Activated CD4-positive, alpha-beta T cell treated with anti-CD3 and anti-CD28 coated beads, Interleukin-2, amount 10 ng/mL, durations not matched to agents 24 days and 14 days (primary cell): ENCODE measurements around the gene STAB2. TPM values are rescaled to one million over a fixed set of nuclear protein-coding genes. Genes with fewer than 3 reads are reported as not detected.

Experiments
- DNase-seq: peaks from one replicate; pipeline ENCODE4 v3.0.0; 2022
- H3K27ac Mint-ChIP-seq: one replicate; pipeline ENCODE4 v1.8.0; 2022; ENCODE audit warnings: mild to moderate bottlenecking, mixed read lengths
- H3K27me3 Mint-ChIP-seq: one replicate; pipeline ENCODE4 v1.8.0; 2022; ENCODE audit warnings: mixed read lengths
- H3K36me3 Mint-ChIP-seq: one replicate; pipeline ENCODE4 v1.8.0; 2022; ENCODE audit warnings: low read depth, mild to moderate bottlenecking, mixed read lengths
- H3K4me1 Mint-ChIP-seq: one replicate; pipeline ENCODE4 v1.8.0; 2021; ENCODE audit warnings: mixed read lengths
- H3K4me3 Mint-ChIP-seq: one replicate; pipeline ENCODE4 v1.8.0; 2022; ENCODE audit warnings: mild to moderate bottlenecking, moderate library complexity, mixed read lengths
- H3K9me3 Mint-ChIP-seq: one replicate; pipeline ENCODE4 v1.8.0; 2021; ENCODE audit warnings: mixed read lengths
- intact Hi-C: fragments of 100-400 bp; cut with micrococcal nuclease; formaldehyde crosslinking; loops from one replicate; pipeline ENCODE4 v1.15.1; 2023
- total RNA-seq: library from RNA; stranded (reverse); gene quantifications from 2 replicates; pipeline ENCODE4 v1.2.3, GENCODE V29; 2022

STAB2 gene
- total RNA-seq, 1 donor from 2014 or later = not detected

GRCh38 chr12:103737881-103738280, 150.8 kb downstream of the STAB2 start:
- H3K4me3 Mint-ChIP-seq = no peak overlapping the region
- H3K9me3 Mint-ChIP-seq = no peaks in the 10 kb centered on the region
- no peak for DNase-seq
- H3K27me3 Mint-ChIP-seq = peaks cover 1% of the 10 kb centered on the region
- H3K27ac Mint-ChIP-seq = no peak overlapping the region
- intact Hi-C loops = no loop called here
- no peaks in the 10 kb centered on the region for H3K4me1 Mint-ChIP-seq
- H3K36me3 Mint-ChIP-seq = no peaks in the 10 kb centered on the region

DNA sequence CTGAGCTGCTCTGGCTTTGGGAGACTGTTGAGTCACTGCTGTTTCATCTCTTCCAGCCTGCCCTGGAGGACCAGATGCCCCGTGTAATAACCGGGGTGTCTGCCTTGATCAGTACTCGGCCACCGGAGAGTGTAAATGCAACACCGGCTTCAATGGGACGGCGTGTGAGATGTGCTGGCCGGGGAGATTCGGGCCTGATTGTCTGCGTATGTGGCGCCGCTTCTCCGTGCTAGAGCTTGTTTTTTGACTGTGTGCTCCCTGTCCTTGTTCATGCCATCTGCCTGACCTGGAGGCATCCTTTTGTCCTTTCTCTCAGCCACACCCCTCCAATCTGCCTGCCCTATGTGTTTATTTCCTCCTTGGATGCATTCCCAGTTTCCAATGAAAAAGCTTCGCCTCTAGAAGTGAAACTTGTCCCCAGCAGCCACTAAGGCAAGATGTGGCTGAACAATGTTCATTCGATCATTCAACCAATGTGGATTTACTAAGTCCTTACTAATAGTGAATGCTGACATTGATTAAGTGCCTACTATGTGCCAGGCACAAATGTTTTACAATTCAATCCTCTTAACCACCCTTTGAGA, 155.4 kb downstream of the STAB2 start:
- intact Hi-C loops = no loop called here
- Mint-ChIP-seq H3K27ac (no peak overlapping the region), H3K36me3 (no peaks in the 10 kb centered on the region), H3K4me3 (no peak overlapping the region), H3K4me1 (no peaks in the 10 kb centered on the region), H3K9me3 (no peaks in the 10 kb centered on the region), H3K27me3 (no peaks in the 10 kb centered on the region)
- DNase-seq = no peak

- Mint-ChIP-seq H3K36me3 (no peaks in the 10 kb centered on the region), H3K4me3 (no peak overlapping the region), H3K9me3 (no peaks in the 10 kb centered on the region), H3K27ac (no peak overlapping the region), H3K27me3 (no peaks in the 10 kb centered on the region), H3K4me1 (no peaks in the 10 kb centered on the region)
- DNase-seq = no peak
- intact Hi-C loops = no loop called here
These were observed 156.7 kb downstream of the STAB2 start for GRCh38 chr12:103743788-103744187.

DNA sequence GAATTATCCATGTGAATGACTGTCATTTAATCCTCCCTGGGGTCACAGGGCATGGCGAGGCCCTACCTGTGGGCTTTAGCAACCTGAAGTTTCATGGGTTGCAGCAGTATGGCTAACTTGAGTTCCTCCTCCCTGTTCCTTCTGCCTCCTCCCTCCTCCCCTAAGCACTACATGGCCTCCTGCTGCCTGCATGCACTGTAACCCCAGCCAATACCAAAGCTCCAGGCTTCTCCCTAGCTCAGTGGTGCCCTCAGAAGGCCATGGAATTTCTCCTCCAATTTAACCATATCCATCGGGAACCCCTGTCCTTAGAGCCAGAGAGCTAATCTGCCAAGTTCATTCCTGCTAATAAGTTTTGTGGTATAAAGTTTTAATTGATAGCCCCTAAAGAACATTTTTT, 158.9 kb downstream of the STAB2 start:
- H3K27ac Mint-ChIP-seq = no peak overlapping the region
- peaks cover 3% of the 10 kb centered on the region for H3K27me3 Mint-ChIP-seq
- intact Hi-C loops = no loop called here

DNA sequence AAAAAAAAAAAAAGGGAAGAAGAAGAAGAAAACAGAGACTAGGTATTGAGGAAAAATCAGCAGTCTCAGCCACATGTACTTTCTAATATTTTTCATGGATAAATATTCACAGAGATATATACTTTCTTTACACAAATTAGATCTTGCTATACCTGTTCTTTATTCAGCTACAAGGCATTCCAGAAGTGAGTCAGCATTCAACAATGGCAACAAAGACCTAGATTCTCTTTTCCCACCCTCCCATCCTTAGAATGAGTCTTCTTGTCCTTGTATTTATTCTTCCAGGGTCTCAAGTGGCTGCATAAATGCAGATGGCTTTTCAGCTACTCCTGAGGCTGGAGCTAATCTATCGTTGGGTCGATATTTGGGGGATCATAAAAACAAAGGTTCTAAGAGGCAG, 160.9 kb downstream of the STAB2 start:
- Mint-ChIP-seq H3K4me3 (no peak overlapping the region), H3K36me3 (no peaks in the 10 kb centered on the region), H3K4me1 (no peaks in the 10 kb centered on the region), H3K27ac (no peak overlapping the region), H3K27me3 (peaks cover 9% of the 10 kb centered on the region), H3K9me3 (no peaks in the 10 kb centered on the region)
- DNase-seq = no peak
- intact Hi-C loops = no loop called here

More for the DNA sequence above, 158.9 kb downstream of the STAB2 start:
- Mint-ChIP-seq H3K9me3 (no peaks in the 10 kb centered on the region), H3K4me1 (no peaks in the 10 kb centered on the region), H3K4me3 (no peak overlapping the region), H3K36me3 (no peaks in the 10 kb centered on the region)
- no peak for DNase-seq

- intact Hi-C loops = no loop called here
- no peak overlapping the region for H3K27ac Mint-ChIP-seq
- H3K4me1 Mint-ChIP-seq = no peaks in the 10 kb centered on the region
- no peaks in the 10 kb centered on the region for H3K36me3 Mint-ChIP-seq
- no peaks in the 10 kb centered on the region for H3K9me3 Mint-ChIP-seq
- H3K27me3 Mint-ChIP-seq = peaks cover 9% of the 10 kb centered on the region
- DNase-seq = no peak
- H3K4me3 Mint-ChIP-seq = no peak overlapping the region
These were observed 161.8 kb downstream of the STAB2 start for GRCh38 chr12:103748875-103749274.

- no peak for DNase-seq
- no peaks in the 10 kb centered on the region for H3K36me3 Mint-ChIP-seq
- H3K4me3 Mint-ChIP-seq = no peak overlapping the region
- H3K4me1 Mint-ChIP-seq = no peaks in the 10 kb centered on the region
- peaks cover 9% of the 10 kb centered on the region for H3K27me3 Mint-ChIP-seq
- H3K9me3 Mint-ChIP-seq = no peaks in the 10 kb centered on the region
- H3K27ac Mint-ChIP-seq = no peak overlapping the region
- intact Hi-C loops = no loop called here
These were observed 164.1 kb downstream of the STAB2 start for GRCh38 chr12:103751171-103751570.

GRCh38 chr12:103751600-103751999, 164.5 kb downstream of the STAB2 start:
- no peak overlapping the region for H3K4me3 Mint-ChIP-seq
- H3K36me3 Mint-ChIP-seq = no peaks in the 10 kb centered on the region
- intact Hi-C loops = no loop called here
- H3K27ac Mint-ChIP-seq = no peak overlapping the region
- no peak for DNase-seq
- peaks cover 9% of the 10 kb centered on the region for H3K27me3 Mint-ChIP-seq
- H3K4me1 Mint-ChIP-seq = no peaks in the 10 kb centered on the region
- H3K9me3 Mint-ChIP-seq = no peaks in the 10 kb centered on the region

GRCh38 chr12:103755425-103755824, 168.4 kb downstream of the STAB2 start:
- Mint-ChIP-seq H3K4me3 (no peak overlapping the region), H3K27ac (no peak overlapping the region), H3K27me3 (peaks cover 6% of the 10 kb centered on the region), H3K4me1 (no peaks in the 10 kb centered on the region), H3K36me3 (no peaks in the 10 kb centered on the region), H3K9me3 (no peaks in the 10 kb centered on the region)
- DNase-seq = no peak
- intact Hi-C loops = no loop called here

GRCh38 chr12:103756443-103756842, 169.4 kb downstream of the STAB2 start:
- H3K9me3 Mint-ChIP-seq = no peaks in the 10 kb centered on the region
- no peaks in the 10 kb centered on the region for H3K36me3 Mint-ChIP-seq
- H3K27me3 Mint-ChIP-seq = peaks cover 2% of the 10 kb centered on the region

DNA sequence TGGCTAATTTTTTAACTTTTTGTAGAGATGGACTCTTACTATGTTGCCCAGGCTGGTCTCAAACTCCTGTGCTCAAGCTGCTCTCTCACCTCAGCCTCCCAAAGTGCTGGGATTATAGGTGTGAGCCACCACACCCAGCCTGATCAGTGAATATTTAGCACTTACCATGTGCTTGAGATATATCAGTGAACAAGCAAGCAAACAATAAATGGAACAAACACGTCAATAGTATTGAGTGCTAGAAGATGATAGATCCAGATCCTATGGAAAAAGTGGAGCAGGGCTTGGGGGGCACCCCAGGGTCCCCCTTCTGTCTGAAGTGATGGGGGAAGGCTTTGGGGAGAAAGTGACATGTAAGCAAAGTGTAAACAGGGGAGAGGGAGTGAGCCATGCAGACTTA, 170.2 kb downstream of the STAB2 start:
- no peak for DNase-seq
- Mint-ChIP-seq H3K9me3 (no peaks in the 10 kb centered on the region), H3K4me1 (no peaks in the 10 kb centered on the region), H3K4me3 (no peak overlapping the region), H3K36me3 (no peaks in the 10 kb centered on the region), H3K27me3 (no peaks in the 10 kb centered on the region), H3K27ac (peak overlapping the region; percentile 11)
- intact Hi-C loops = no loop called here

More at GRCh38 chr12:103756443-103756842, 169.4 kb downstream of the STAB2 start:
- Mint-ChIP-seq H3K4me3 (no peak overlapping the region), H3K27ac (no peak overlapping the region), H3K4me1 (no peaks in the 10 kb centered on the region)
- no peak for DNase-seq
- intact Hi-C loops = no loop called here

- H3K9me3 Mint-ChIP-seq = no peaks in the 10 kb centered on the region
- no peaks in the 10 kb centered on the region for H3K27me3 Mint-ChIP-seq
- H3K4me3 Mint-ChIP-seq = no peak overlapping the region
- H3K4me1 Mint-ChIP-seq = no peaks in the 10 kb centered on the region
- no peak for DNase-seq
- intact Hi-C loops = no loop called here
- H3K36me3 Mint-ChIP-seq = no peaks in the 10 kb centered on the region
- no peak overlapping the region for H3K27ac Mint-ChIP-seq
These were observed 171.4 kb downstream of the STAB2 start for GRCh38 chr12:103758310-103759089.

DNA sequence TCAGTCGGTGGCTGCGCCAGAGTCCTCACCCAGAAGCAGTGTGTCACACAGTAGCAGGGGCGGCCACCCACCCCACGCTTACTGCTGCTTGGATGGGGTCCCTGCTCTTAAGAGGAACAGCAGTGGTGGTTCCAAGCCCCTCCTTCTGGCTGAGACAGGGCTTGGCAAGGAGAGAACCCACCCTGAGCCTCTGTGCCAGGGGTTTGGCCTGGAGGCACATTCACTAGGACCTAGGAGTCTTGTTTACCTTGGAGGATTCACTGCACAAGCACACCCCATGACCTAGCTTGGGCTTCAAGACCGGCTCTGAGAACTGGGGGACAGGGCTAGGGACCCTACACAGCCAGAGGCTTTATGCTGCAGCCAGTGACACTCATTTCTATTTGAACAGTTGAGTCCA, 175.4 kb downstream of the STAB2 start:
- no peak overlapping the region for H3K27ac Mint-ChIP-seq
- no peaks in the 10 kb centered on the region for H3K36me3 Mint-ChIP-seq
- no peaks in the 10 kb centered on the region for H3K27me3 Mint-ChIP-seq
- no peak overlapping the region for H3K4me3 Mint-ChIP-seq
- H3K4me1 Mint-ChIP-seq = peaks cover 2% of the 10 kb centered on the region
- intact Hi-C loops = no loop called here
- no peak for DNase-seq
- no peaks in the 10 kb centered on the region for H3K9me3 Mint-ChIP-seq

- H3K27me3 Mint-ChIP-seq = no peaks in the 10 kb centered on the region
- no peak overlapping the region for H3K27ac Mint-ChIP-seq
- intact Hi-C loops = no loop called here
- DNase-seq = no peak
- no peaks in the 10 kb centered on the region for H3K36me3 Mint-ChIP-seq
- H3K9me3 Mint-ChIP-seq = no peaks in the 10 kb centered on the region
- peaks cover 2% of the 10 kb centered on the region for H3K4me1 Mint-ChIP-seq
- H3K4me3 Mint-ChIP-seq = no peak overlapping the region
These were observed 178.2 kb downstream of the STAB2 start for GRCh38 chr12:103765322-103765721.

DNA sequence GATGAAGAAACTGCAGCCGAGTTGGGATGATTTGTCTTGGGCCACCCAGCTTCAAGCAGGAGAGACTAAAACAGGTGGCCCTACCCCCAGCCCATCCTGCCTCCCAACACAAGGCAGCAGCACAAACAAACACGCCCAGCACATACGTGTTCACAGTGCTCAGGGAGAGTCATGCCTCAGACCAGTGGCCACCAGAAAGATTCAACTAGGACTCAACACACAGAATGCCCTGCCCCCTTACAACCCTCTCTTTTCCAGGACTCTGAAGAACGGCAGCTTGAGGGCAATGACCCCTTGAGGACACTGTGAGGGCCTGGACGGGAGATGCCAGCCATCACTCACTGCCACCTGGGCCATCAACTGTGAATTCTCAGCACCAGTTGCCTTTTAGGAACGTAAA, 179.0 kb downstream of the STAB2 start:
- Mint-ChIP-seq H3K36me3 (no peaks in the 10 kb centered on the region), H3K27ac (no peak overlapping the region), H3K9me3 (no peaks in the 10 kb centered on the region), H3K4me1 (peaks cover 2% of the 10 kb centered on the region), H3K27me3 (no peaks in the 10 kb centered on the region), H3K4me3 (no peak overlapping the region)
- no peak for DNase-seq
- intact Hi-C loops = no loop called here
